Suprapubic skin (tissue), 3 donors: ENCODE measurements around the gene GALNT18.

ENCODE experiments used
- CTCF ChIP-seq, 2 donors: fragments of 200-600 bp in 1 of 2; fragments of 450-650 bp in 1 of 2; sonication (generic) in 1 of 2; IDR thresholded peaks; one replicate each; pipeline ENCODE4 v1.5.1; 2016 to 2019; ENCODE audit warnings: antibody characterized with exemption in 2 of 2, mild to moderate bottlenecking in 1 of 2, moderate library complexity in 1 of 2
- POLR2A ChIP-seq, 2 donors: fragments of 450-650 bp; IDR thresholded peaks; one replicate each; pipeline ENCODE4 v1.6.1; 2017; ENCODE audit warnings: antibody characterized with exemption in 2 of 2, mild to moderate bottlenecking in 2 of 2, moderate library complexity in 2 of 2

- TF ChIP-seq POLR2A (IDR thresholded peaks at IDR 0.05) (no peak), CTCF (IDR thresholded peaks at IDR 0.05) (no peak)
These were observed 255.0 kb downstream of the GALNT18 start for GRCh38 chr11:11366793-11367192.
